Mesothelial cell of epicardium (in vitro differentiated cells): ENCODE results near the gene COL4A2. TPM values are rescaled to one million over a fixed set of nuclear protein-coding genes. Genes with fewer than 3 reads are reported as not detected.
A peak's percentile ranks its signal among the peaks of the same experiment; 100 is the strongest.
"Not testable (repeated sequence)": the region's sequence is repeated elsewhere in the genome, so short reads cannot be mapped to it uniquely, and the experiment has no call there.

Source experiments
- DNase-seq, 2 experiments: peaks; one replicate each; pipeline ENCODE4 v3.0.0; 2021; ENCODE audit warnings: low spot score in 2 of 2; ENCODE audit not compliant: unreplicated experiment in 2 of 2
- H3K27ac Mint-ChIP-seq: 2 replicates; pipeline ENCODE4 v1.8.0; 2021; ENCODE audit warnings: mixed read lengths
- H3K27me3 Mint-ChIP-seq: 2 replicates; pipeline ENCODE4 v1.8.0; 2021; ENCODE audit warnings: low read depth, mixed read lengths
- H3K36me3 Mint-ChIP-seq: 2 replicates; pipeline ENCODE4 v1.8.0; 2021; ENCODE audit warnings: mixed read lengths
- H3K4me1 Mint-ChIP-seq: 2 replicates; pipeline ENCODE4 v1.8.0; 2021; ENCODE audit warnings: mixed read lengths
- H3K4me3 Mint-ChIP-seq: 2 replicates; pipeline ENCODE4 v1.8.0; 2021; ENCODE audit warnings: mild to moderate bottlenecking, moderate library complexity, mixed read lengths
- H3K9me3 Mint-ChIP-seq: 2 replicates; pipeline ENCODE4 v1.8.0; 2021; ENCODE audit warnings: mixed read lengths
- CTCF ChIP-seq: fragments of 200-600 bp; sonication (generic); IDR thresholded peaks from one replicate; pipeline ENCODE4 v1.5.0; 2021; ENCODE audit warnings: antibody characterized with exemption; ENCODE audit not compliant: unreplicated experiment
- total RNA-seq: library from RNA; stranded (reverse); gene quantifications from 3 replicates; pipeline ENCODE4 v1.2.1, GENCODE V29; 2021

Gene COL4A2
- total RNA-seq, 1 donor from 2014 or later = 469 TPM

- no peaks in the 10 kb centered on the region for H3K27me3 Mint-ChIP-seq
- no peak overlapping the region for H3K4me3 Mint-ChIP-seq
- H3K36me3 Mint-ChIP-seq = peaks cover 23% of the 10 kb centered on the region
- no peaks in the 10 kb centered on the region for H3K9me3 Mint-ChIP-seq
- no peak for TF ChIP-seq CTCF
- H3K27ac Mint-ChIP-seq = peak overlapping the region; percentile 84
- DNase-seq = no peak
- peaks cover 35% of the 10 kb centered on the region for H3K4me1 Mint-ChIP-seq
Observed at GRCh38 chr13:110449219-110450015, 142.3 kb downstream of the COL4A2 start.

GRCh38 chr13:110450016-110450900 is 143.2 kb downstream of the COL4A2 start:
- H3K36me3 Mint-ChIP-seq = peaks cover 21% of the 10 kb centered on the region
- H3K9me3 Mint-ChIP-seq = no peaks in the 10 kb centered on the region
- peaks cover 43% of the 10 kb centered on the region for H3K4me1 Mint-ChIP-seq
- no peak overlapping the region for H3K27ac Mint-ChIP-seq
- no peak for DNase-seq
- no peaks in the 10 kb centered on the region for H3K27me3 Mint-ChIP-seq
- H3K4me3 Mint-ChIP-seq = no peak overlapping the region
- no peak for TF ChIP-seq CTCF

- no peak overlapping the region for H3K27ac Mint-ChIP-seq
- no peak for DNase-seq
- peaks cover 20% of the 10 kb centered on the region for H3K36me3 Mint-ChIP-seq
- no peak overlapping the region for H3K4me3 Mint-ChIP-seq
- TF ChIP-seq CTCF = no peak
- no peaks in the 10 kb centered on the region for H3K9me3 Mint-ChIP-seq
- H3K4me1 Mint-ChIP-seq = peaks cover 50% of the 10 kb centered on the region
- H3K27me3 Mint-ChIP-seq = no peaks in the 10 kb centered on the region
Observed at GRCh38 chr13:110450941-110451730, 144.1 kb downstream of the COL4A2 start.

- H3K4me3 Mint-ChIP-seq, DNase-seq, H3K9me3 Mint-ChIP-seq, H3K27me3 Mint-ChIP-seq: not testable (repeated sequence)
- Mint-ChIP-seq H3K27ac (peak overlapping the region; percentile 80), H3K36me3 (peaks cover 19% of the 10 kb centered on the region), H3K4me1 (peaks cover 37% of the 10 kb centered on the region)
Observed at GRCh38 chr13:110453091-110453490, 146.0 kb downstream of the COL4A2 start.

GRCh38 chr13:110453797-110454196 is 146.7 kb downstream of the COL4A2 start:
- H3K9me3 Mint-ChIP-seq = no peaks in the 10 kb centered on the region
- no peak overlapping the region for H3K4me3 Mint-ChIP-seq
- peaks cover 30% of the 10 kb centered on the region for H3K4me1 Mint-ChIP-seq
- H3K27ac Mint-ChIP-seq = peak overlapping the region; percentile 80
- no peak for DNase-seq
- peaks cover 17% of the 10 kb centered on the region for H3K36me3 Mint-ChIP-seq
- no peak for TF ChIP-seq CTCF
- no peaks in the 10 kb centered on the region for H3K27me3 Mint-ChIP-seq
